Activated gamma-delta T cell (primary cell): ENCODE results near the gene APIP.

ENCODE experiments used
- DNase-seq: peaks from one replicate; lab custom pipeline; 2025; lab: John Stamatoyannopoulos, UW

APIP gene

GRCh38 chr11:34887260-34887659 lies 28.9 kb downstream of the APIP start:
- DNase-seq: no peak

- DNase-seq: no peak
Observed at GRCh38 chr11:34886609-34887008, 29.6 kb downstream of the APIP start.

GRCh38 chr11:34881900-34882299 lies 34.3 kb downstream of the APIP start:
- DNase-seq: no peak

GRCh38 chr11:34877375-34877975 lies 38.7 kb downstream of the APIP start:
- no peak for DNase-seq

GRCh38 chr11:34874202-34874601 lies 42.0 kb downstream of the APIP start:
- no peak for DNase-seq

- no peak for DNase-seq
Observed at GRCh38 chr11:34870548-34871196, 45.5 kb downstream of the APIP start.

GRCh38 chr11:34869425-34869824 lies 46.8 kb downstream of the APIP start:
- DNase-seq: no peak

GRCh38 chr11:34866375-34866774 lies 49.8 kb downstream of the APIP start:
- DNase-seq: no peak

GRCh38 chr11:34865261-34865660 lies 50.9 kb downstream of the APIP start:
- no peak for DNase-seq

GRCh38 chr11:34864424-34864823 lies 51.8 kb downstream of the APIP start:
- no peak for DNase-seq

GRCh38 chr11:34863048-34863447 lies 53.1 kb downstream of the APIP start:
- no peak for DNase-seq

- DNase-seq: no peak
Observed at GRCh38 chr11:34860518-34860917, 55.7 kb downstream of the APIP start.

- DNase-seq: no peak
Observed at GRCh38 chr11:34860034-34860433, 56.1 kb downstream of the APIP start.

- DNase-seq: no peak
Observed at GRCh38 chr11:34859496-34859895, 56.7 kb downstream of the APIP start.

- no peak for DNase-seq
Observed at GRCh38 chr11:34857463-34857862, 58.7 kb downstream of the APIP start.

GRCh38 chr11:34856251-34856650 lies 59.9 kb downstream of the APIP start:
- DNase-seq: no peak

GRCh38 chr11:34855754-34856095 lies 60.5 kb downstream of the APIP start:
- no peak for DNase-seq

GRCh38 chr11:34855021-34855753 lies 61.0 kb downstream of the APIP start:
- DNase-seq: no peak

- DNase-seq: no peak
Observed at GRCh38 chr11:34851916-34852315, 64.3 kb downstream of the APIP start.

GRCh38 chr11:34850334-34850733 lies 65.8 kb downstream of the APIP start:
- DNase-seq: no peak

GRCh38 chr11:34846467-34846866 lies 69.7 kb downstream of the APIP start:
- DNase-seq: no peak

GRCh38 chr11:34844463-34845112 lies 71.6 kb downstream of the APIP start:
- no peak for DNase-seq

- DNase-seq: no peak
Observed at GRCh38 chr11:34843271-34843670, 72.9 kb downstream of the APIP start.
